GM19324 (cell line): ENCODE results near the gene IL1RAPL1.
"Not testable (repeated sequence)": the region's sequence is repeated elsewhere in the genome, so short reads cannot be mapped to it uniquely, and the experiment has no call there.

Experiments
- ATAC-seq: cut with Tn5 transposase; IDR thresholded peaks from one replicate; pipeline ENCODE4 v1.9.1; 2021; ENCODE audit warnings: mild to moderate bottlenecking, moderate library complexity; ENCODE audit not compliant: unreplicated experiment, low FRiP score

IL1RAPL1 gene

DNA sequence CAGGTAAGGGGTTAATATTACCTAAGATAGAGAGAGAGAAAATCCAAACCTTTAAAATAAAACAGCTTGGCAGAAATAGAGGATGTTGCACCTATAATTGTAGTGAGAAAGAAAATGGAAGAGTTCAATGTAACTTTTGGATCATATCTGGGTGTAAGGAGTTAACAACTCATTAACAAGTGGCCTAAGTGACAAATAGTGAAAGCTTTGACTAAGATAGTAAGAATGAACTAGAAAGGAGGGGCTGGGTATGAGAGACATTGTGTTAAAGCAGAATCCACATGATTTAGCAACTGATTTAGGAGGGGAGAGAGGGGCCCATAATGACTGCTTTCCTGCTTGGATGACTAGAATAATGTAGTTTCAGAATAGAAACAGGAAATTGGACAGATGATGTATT, 761.0 kb downstream of the IL1RAPL1 start:
- ATAC-seq = no peak

GRCh38 chrX:29359276-29359675, 772.0 kb downstream of the IL1RAPL1 start:
- no peak for ATAC-seq

DNA sequence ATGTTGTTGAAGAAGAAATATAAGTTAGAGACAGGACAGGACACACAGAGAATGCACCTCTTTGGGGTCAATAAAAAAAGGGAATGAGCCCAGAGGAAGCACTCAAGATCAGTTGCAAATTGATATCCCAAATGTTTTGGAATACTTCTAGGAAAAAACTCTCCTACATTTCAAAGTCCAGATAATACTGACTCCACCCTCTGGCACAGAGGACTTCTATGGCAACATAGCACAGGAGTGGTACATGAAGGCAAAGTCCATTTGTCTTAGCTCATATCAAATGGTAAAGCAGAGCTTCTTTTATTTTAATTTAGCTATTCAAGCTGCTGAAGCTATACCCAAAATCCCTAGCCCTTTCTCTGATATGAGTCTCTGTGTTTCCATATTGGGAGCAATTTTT, 787.5 kb downstream of the IL1RAPL1 start:
- ATAC-seq = not testable (repeated sequence)

DNA sequence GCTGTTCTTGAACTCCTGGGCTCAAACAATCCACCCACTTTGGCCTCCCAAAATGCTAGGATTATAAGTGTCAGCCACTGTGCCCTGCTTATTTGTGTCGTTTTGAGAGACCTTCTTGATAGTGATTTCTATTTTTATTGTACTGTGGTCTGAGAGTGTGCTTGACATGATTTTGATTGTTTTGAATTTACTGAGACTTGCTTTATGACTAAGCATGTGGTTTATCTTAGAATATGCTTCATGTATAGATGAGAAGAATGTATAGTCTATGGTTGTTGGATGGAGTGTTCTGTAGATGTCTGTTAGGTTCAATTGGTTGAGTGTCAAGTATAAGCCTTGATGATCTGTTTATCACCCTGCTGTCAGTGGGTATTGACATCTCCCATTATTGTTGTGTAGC, 789.3 kb downstream of the IL1RAPL1 start:
- no peak for ATAC-seq

DNA sequence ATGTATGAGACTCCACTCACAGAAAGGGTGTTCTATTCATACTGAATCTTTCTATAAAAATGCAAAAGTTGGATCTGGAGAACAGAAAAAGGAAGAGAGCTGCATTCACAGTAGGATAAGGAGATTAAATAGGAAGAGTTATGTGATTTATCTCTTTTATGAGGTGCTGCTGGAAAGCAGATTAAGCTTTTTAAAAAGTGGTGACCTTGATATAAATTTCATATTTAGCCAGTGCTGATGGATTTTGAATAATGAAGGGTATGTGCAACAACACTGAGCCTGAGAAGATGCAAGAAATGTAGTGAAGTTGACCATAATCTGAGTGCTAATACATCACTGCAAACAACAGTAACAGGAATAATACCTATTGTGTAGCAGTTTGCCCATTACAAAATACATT, 795.6 kb downstream of the IL1RAPL1 start:
- no peak for ATAC-seq

GRCh38 chrX:29388509-29388908, 801.3 kb downstream of the IL1RAPL1 start:
- ATAC-seq = no peak

DNA sequence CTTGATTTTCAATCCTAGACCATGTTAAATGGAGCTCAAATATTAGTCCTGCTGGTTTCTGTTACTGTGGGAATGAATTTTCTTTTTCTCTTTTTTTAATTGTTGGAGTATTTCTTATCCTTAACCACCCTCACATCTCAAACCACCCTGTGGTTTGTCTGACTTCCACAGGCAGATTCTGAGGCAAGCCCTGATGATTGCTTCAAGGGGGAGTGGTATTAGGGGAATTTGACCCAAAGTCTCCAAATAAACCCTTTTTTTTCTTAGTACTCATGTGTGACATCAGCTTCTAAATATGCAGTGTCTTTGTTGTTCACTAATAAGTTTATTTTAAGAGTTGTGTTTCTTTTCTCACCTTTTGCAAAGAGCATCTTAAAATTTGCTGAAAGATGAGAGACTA, 810.3 kb downstream of the IL1RAPL1 start:
- ATAC-seq = no peak

- no peak for ATAC-seq
These were observed 820.1 kb downstream of the IL1RAPL1 start for GRCh38 chrX:29407357-29407756.

DNA sequence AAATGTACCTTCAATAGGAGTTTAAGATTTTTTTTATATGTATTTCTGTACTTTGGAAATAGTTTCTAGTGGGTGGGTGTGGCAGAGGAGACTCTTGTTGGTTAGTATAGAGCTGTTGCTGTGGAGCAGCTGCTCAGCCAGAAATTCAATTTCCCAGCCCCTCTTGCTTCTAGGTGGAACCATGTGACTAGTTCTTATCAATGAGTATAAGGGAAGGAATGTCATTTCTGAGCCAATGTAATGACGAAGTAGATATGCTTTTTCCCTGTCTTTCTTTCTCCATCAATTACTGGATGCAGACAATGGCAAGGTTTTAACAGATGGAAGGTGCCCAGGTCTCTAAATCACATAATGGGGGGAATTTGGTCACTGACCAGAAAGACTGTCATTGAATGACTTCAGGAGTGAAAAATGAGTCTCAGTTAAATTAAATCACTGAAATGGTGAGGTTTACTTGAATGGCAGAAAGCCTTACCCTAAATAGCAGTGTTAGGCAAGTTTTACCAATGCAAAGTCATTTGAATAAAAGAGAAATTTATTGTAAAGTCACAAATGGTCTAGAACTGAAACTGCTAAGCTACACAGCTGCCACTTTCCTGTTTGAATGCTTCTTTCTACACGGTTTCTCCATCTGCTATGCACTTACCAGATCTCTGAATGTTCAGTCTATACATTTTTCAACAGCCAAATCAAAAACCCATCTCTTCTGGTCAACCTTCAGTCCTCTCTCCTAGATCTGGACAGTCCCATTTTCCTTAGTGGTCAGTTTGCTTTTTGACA, 832.7 kb downstream of the IL1RAPL1 start:
- ATAC-seq = peak; percentile 85

- ATAC-seq = no peak
These were observed 834.8 kb downstream of the IL1RAPL1 start for GRCh38 chrX:29422034-29422433.

- ATAC-seq = no peak
These were observed 844.6 kb downstream of the IL1RAPL1 start for GRCh38 chrX:29431895-29432294.

GRCh38 chrX:29432534-29432933, 845.3 kb downstream of the IL1RAPL1 start:
- no peak for ATAC-seq

DNA sequence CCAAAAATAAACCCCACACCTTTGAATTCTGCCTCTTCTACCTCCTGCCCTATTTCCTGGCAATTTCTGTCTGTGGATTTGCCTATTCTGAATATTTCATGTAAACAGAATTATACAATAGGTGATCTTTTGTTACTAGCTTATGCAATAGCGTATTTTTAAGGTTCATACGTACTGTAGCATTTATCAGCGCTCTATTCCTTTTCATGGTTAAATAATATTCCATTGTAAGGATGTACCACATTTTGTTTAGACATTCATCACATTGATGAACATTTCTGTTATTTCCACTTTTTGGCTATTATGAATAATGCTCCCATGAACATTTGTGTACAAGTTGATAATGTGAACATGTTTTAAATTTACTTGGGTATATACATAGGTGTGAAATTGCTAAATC, 847.7 kb downstream of the IL1RAPL1 start:
- no peak for ATAC-seq

GRCh38 chrX:29435396-29435795, 848.1 kb downstream of the IL1RAPL1 start:
- no peak for ATAC-seq

DNA sequence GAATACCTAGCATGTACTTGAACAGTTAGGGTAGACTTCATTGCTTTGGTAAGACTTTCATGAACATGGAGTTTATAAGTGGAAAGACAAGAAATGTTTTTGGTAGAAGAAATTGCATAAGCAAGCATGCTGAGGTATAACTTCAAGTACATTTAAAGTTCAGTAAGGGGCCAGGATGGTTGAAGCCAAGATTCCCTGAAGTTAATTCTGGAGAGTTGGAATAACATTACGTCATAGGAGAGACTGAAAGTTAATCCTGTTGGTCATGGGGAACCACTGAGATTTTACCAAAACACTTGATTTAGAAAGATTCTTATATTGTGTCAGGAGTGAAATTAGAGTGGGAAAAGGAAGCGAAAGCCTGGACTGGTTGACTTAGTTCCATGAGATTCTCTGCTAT, 860.6 kb downstream of the IL1RAPL1 start:
- ATAC-seq = no peak

- no peak for ATAC-seq
These were observed 866.1 kb downstream of the IL1RAPL1 start for GRCh38 chrX:29453333-29453732.

GRCh38 chrX:29455702-29456101, 868.5 kb downstream of the IL1RAPL1 start:
- ATAC-seq = no peak

DNA sequence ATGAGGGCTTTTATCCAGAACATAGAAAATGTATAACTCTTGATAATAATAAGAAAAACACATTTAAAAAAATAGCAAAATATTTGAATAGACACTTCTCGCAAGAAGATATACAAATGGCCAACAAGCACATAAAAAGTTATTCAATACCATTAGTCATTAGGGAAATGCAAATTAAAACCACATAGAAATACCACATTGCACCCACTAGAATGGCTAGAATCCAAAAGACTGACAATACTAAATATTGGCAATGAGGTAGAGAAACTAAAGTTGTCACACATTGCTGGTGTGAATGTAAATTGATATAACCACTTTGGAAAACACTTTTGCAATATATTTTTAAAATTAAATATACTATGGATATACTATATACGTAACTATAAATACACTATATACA, 873.8 kb downstream of the IL1RAPL1 start:
- ATAC-seq = no peak

- no peak for ATAC-seq
These were observed 879.2 kb downstream of the IL1RAPL1 start for GRCh38 chrX:29466456-29466855.

GRCh38 chrX:29468911-29469494, 881.8 kb downstream of the IL1RAPL1 start:
- ATAC-seq = no peak

- no peak for ATAC-seq
These were observed 882.8 kb downstream of the IL1RAPL1 start for GRCh38 chrX:29470030-29470429.

DNA sequence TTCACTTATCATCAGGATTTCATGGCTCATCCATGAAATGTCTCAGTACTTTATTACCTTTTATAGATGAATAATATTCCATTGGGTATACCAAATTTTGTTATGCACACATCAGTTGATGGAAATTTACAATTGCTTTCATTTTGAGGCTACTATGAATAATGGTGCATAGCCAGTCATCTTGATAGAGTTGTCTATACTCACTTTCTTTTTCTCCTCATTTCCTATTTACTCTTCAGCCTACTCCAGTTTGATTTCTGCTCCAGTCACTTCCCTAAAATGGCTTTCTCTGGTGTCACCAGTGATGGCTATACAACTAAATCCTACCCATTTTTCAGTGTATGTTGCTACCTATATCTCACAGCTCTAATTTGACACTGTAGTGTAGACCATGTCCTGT, 884.6 kb downstream of the IL1RAPL1 start:
- no peak for ATAC-seq
